ENCODE measurements around the gene LYST. TPM values are rescaled to one million over a fixed set of nuclear protein-coding genes. Genes with fewer than 3 reads are reported as not detected.
A peak's percentile ranks its signal among the peaks of the same experiment; 100 is the strongest.

LYST gene
- total RNA-seq, 1 donor = 30.4 TPM

DNA sequence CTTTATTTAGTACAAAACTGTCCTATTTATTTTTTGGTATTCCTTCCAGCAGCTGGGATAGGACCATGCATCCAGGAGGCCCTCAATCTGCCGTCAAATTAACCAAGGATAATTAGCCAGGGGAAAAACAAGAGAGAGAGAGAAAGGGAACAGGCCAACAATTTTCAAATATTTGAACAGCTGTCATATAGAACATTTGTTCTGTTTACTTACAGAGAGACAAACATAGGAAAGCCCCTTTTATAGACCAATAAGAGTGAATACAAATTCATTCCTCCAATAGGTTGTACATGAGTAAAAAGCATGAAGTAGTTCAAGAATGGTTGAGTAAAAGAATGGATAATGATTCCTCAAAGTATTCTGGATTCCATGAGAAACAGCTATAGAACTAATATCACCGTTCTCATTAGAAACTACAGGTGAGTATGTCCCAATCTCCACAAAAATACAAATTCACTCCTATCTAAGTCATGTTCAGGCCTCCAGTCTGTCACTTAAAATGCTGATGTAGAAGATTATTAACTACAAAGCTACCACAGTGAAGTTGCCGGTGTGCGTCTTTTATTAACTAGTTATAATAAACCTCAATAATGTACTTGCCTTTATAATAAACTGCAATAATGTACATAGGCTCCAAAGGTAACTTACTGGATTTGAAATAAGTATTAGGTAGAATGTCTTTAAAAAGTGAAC, 152.4 kb downstream of the LYST start:
- no peak for DNase-seq (ENCODE audit: low read depth)
- H3K4me3 ChIP-seq (ENCODE audit: low read depth, low read length) = no peak overlapping the region

DNA sequence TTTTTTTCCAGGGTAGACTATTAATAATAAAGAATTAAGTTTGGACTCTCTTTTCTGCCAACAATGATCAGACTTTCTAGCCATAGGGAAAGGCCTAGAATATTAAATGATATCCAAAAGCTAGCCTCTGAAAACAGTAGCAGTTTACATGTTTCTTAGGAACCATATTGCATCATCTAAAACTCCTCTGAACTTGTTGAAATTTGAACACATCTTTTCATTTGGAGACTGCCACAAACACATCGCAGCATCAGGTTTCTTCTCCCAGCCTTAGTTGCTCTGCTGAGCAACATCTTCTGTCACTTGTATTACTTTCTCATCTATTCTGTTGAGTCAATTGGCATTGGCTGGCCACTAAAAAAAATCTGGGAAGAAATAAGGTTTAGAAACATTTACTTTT, 153.9 kb downstream of the LYST start:
- TF ChIP-seq, protein P1, sequence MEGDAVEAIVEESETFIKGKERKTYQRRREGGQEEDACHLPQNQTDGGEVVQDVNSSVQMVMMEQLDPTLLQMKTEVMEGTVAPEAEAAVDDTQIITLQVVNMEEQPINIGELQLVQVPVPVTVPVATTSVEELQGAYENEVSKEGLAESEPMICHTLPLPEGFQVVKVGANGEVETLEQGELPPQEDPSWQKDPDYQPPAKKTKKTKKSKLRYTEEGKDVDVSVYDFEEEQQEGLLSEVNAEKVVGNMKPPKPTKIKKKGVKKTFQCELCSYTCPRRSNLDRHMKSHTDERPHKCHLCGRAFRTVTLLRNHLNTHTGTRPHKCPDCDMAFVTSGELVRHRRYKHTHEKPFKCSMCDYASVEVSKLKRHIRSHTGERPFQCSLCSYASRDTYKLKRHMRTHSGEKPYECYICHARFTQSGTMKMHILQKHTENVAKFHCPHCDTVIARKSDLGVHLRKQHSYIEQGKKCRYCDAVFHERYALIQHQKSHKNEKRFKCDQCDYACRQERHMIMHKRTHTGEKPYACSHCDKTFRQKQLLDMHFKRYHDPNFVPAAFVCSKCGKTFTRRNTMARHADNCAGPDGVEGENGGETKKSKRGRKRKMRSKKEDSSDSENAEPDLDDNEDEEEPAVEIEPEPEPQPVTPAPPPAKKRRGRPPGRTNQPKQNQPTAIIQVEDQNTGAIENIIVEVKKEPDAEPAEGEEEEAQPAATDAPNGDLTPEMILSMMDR (IDR thresholded peaks at IDR 0.05; ENCODE audit: insufficient read depth, low read length) = no peak
- H3K4me3 ChIP-seq (ENCODE audit: low read depth, low read length) = no peak overlapping the region
- DNase-seq (ENCODE audit: low read depth) = no peak

More for the DNA sequence above, 152.4 kb downstream of the LYST start:
- TF ChIP-seq, protein P1 (IDR thresholded peaks at IDR 0.05; ENCODE audit: insufficient read depth, low read length) = no peak

DNA sequence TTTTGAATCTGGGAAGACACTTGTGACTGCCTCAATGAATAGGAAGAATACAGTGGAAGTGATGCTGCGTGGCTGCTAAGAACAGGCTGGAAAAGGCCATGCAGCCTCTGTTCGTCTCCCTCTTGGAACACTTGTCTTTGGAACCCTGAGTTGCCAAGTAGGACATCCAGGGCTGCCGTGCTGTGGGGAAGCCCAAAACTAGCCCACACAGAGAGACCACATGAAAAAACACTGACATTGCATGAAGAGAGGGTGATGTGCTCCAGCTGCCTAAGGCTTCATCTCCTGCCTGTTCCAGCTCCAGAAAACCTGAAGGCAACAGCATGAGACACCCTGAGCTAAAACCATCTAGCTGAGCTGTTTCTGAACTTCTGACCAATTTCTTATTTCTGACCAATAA, 156.0 kb downstream of the LYST start:
- TF ChIP-seq, protein P1 (IDR thresholded peaks at IDR 0.05; ENCODE audit: insufficient read depth, low read length) = no peak
- no peak for DNase-seq (ENCODE audit: low read depth)
- no peak overlapping the region for H3K4me3 ChIP-seq (ENCODE audit: low read depth, low read length)

DNA sequence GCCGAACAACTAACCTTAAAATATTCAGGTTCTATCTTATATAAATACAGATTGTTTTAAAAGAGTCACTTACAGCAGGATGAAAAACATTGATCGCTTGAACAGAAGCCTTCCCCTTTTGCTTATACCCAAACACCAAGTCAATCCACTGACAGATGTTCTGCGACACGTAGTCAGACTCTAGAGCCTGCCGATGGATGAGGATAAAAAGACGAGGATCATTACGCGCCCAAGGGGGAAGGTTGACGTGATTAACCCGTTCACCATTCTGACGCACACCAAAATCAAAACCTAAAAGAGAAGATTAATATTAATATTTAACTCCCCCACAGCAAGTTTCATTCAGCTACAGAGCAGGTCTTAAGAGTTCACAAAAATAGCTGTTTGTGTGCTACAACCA, 157.7 kb downstream of the LYST start:
- TF ChIP-seq, protein P1 (IDR thresholded peaks at IDR 0.05; ENCODE audit: insufficient read depth, low read length) = no peak
- no peak for DNase-seq (ENCODE audit: low read depth)
- no peak overlapping the region for H3K4me3 ChIP-seq (ENCODE audit: low read depth, low read length)

DNA sequence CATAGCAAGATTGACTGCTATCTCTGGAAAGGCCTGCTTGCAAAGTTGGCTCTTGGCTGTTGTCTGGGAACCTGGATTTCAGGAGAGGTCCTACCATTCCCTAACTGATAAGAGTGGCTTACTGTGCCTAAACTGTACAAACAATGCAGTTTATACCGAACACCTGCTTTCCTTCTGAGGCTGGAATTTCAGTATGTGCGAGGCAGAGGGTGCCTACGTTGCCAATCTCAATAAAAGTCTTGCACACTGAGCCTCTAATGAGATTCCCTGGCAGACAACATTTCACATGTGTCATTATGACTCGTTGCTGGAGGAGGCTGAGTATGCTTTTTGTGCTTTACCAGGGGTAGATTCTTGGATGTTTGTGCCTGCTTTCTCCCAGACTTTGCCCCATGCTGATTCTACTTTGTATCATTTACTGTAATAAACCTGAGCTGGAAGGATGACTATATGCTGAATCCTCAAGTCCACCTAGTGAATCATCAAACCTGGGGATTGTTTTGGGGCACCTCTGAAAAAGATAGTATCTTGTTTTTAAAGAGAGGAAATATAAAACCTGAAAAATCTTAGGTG, 158.2 kb downstream of the LYST start:
- peak; percentile 37 for DNase-seq (ENCODE audit: low read depth)
- TF ChIP-seq, protein P1 (IDR thresholded peaks at IDR 0.05; ENCODE audit: insufficient read depth, low read length) = no peak
- no peak overlapping the region for H3K4me3 ChIP-seq (ENCODE audit: low read depth, low read length)

DNA sequence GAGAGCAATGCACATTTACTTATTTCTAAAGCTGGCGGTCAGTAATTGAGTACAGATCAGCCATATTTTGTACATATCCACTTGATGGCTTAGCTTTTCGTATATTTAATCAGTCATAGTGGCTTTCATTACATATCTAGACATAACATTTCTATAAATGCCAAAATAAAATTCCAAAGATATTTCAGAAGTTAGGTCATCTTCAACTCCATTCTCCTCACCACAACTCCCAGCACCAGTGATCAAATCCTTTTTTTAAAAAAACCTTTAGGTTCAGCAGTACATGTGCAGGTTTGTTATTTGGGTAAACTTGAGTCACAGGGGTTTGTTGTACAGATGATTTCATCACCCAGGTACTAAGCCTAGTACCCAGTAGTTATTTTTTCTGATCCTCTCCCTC, 163.2 kb downstream of the LYST start:
- H3K4me3 ChIP-seq (ENCODE audit: low read depth, low read length) = no peak overlapping the region
- peak; percentile 61 for DNase-seq (ENCODE audit: low read depth)

More for the DNA sequence above, 163.2 kb downstream of the LYST start:
- TF ChIP-seq, protein P1 (IDR thresholded peaks at IDR 0.05; ENCODE audit: insufficient read depth, low read length) = no peak
